ENCODE data around the gene ALG8. TPM values are rescaled to one million over a fixed set of nuclear protein-coding genes. Genes with fewer than 3 reads are reported as not detected.

ALG8 gene
- total and polyA plus RNA-seq, 2 donors from 2014 or later, result 34.1 to 49.7 TPM

DNA sequence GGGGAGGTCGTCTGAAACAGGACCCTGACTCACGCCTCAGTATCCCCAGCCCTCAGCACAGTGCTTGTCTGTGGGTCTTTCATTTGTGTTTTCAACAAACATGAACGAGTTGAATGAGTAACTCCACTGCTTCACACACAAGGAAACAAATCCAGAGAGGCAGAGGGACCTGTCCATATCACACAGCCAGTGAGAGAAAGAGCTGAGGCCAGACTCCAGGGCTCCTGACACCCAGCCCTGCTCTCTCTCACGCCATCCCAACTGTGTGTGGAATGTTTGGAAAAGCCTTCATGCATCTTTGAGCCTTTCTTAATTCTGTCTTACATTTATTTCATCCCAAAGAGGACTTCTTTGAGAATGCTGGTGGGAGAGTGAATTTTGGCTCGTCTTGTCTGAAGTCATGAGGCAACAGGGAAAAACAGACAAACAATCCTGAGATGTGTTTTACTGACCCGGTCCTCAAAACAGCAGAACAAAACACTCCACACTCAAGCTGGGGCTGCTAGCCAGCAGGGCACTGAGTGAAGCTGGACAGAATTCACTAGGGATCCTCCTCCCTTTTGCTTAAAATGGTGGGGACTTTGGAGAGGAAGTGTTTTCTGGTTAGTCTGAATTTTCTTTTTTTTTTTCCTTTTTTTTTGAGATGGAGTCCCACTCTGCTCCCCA lies 19.7 kb upstream of the ALG8 start:
- DNase-seq (no peak), FAIRE-seq (no peak)
- Histone ChIP-seq H3K27ac (ENCODE audit: low read depth in 2 of 2, low read length in 2 of 2) (no peak overlapping the region), H3K9me3 (ENCODE audit: control insufficient read depth in 2 of 3, insufficient read depth in 1 of 3, low read length in 3 of 3) (no peaks in the 10 kb centered on the region), H3K4me3 (ENCODE audit: low read length in 3 of 3) (no peak overlapping the region), H3K9ac (ENCODE audit: low read length in 3 of 3) (no peak overlapping the region), H3K4me1 (ENCODE audit: control insufficient read depth in 2 of 3, insufficient read depth in 2 of 3, low read depth in 1 of 3, low read length in 3 of 3) (no peaks in the 10 kb centered on the region), H3K36me3 (ENCODE audit: control insufficient read depth in 2 of 3, insufficient read depth in 3 of 3, low read length in 3 of 3) (no peaks in the 10 kb centered on the region), H3K27me3 (ENCODE audit: control insufficient read depth, insufficient read depth, low read length) (no peaks in the 10 kb centered on the region)
- no peak for TF ChIP-seq CTCF (IDR thresholded peaks at IDR 0.05; ENCODE audit: borderline replicate concordance, extremely low read depth, insufficient read depth)
- intact Hi-C loops (cut with DNase I), result no loop called here

- Histone ChIP-seq H3K4me3 (ENCODE audit: low read length in 3 of 3) (no peak overlapping the region), H3K4me1 (ENCODE audit: control insufficient read depth in 2 of 3, insufficient read depth in 2 of 3, low read depth in 1 of 3, low read length in 3 of 3) (no peaks in the 10 kb centered on the region), H3K36me3 (ENCODE audit: control insufficient read depth in 2 of 3, insufficient read depth in 3 of 3, low read length in 3 of 3) (no peaks in the 10 kb centered on the region), H3K27me3 (ENCODE audit: control insufficient read depth, insufficient read depth, low read length) (no peaks in the 10 kb centered on the region), H3K9me3 (ENCODE audit: control insufficient read depth in 2 of 3, insufficient read depth in 1 of 3, low read length in 3 of 3) (no peaks in the 10 kb centered on the region), H3K9ac (ENCODE audit: low read length in 3 of 3) (no peak overlapping the region), H3K27ac (ENCODE audit: low read depth in 2 of 2, low read length in 2 of 2) (no peak overlapping the region)
- FAIRE-seq (no peak), DNase-seq (no peak)
- intact Hi-C loops (cut with DNase I), result no loop called here
- TF ChIP-seq CTCF (IDR thresholded peaks at IDR 0.05; ENCODE audit: borderline replicate concordance, extremely low read depth, insufficient read depth), result no peak
Measured at GRCh38 chr11:78156127-78156844, 16.9 kb upstream of the ALG8 start.

GRCh38 chr11:78151804-78152203 lies 12.4 kb upstream of the ALG8 start:
- FAIRE-seq, result no peak

More at GRCh38 chr11:78151804-78152203, 12.4 kb upstream of the ALG8 start:
- Histone ChIP-seq H3K9ac (ENCODE audit: low read length in 3 of 3) (no peak overlapping the region), H3K27ac (ENCODE audit: low read depth in 2 of 2, low read length in 2 of 2) (no peak overlapping the region), H3K4me1 (ENCODE audit: control insufficient read depth in 2 of 3, insufficient read depth in 2 of 3, low read depth in 1 of 3, low read length in 3 of 3) (no peaks in the 10 kb centered on the region), H3K4me3 (ENCODE audit: low read length in 3 of 3) (no peak overlapping the region), H3K9me3 (ENCODE audit: control insufficient read depth in 2 of 3, insufficient read depth in 1 of 3, low read length in 3 of 3) (no peaks in the 10 kb centered on the region), H3K36me3 (ENCODE audit: control insufficient read depth in 2 of 3, insufficient read depth in 3 of 3, low read length in 3 of 3) (no peaks in the 10 kb centered on the region), H3K27me3 (ENCODE audit: control insufficient read depth, insufficient read depth, low read length) (no peaks in the 10 kb centered on the region)
- intact Hi-C loops (cut with DNase I), result no loop called here
- no peak for DNase-seq
- no peak for TF ChIP-seq CTCF (IDR thresholded peaks at IDR 0.05; ENCODE audit: borderline replicate concordance, extremely low read depth, insufficient read depth)
